GM12891 (cell line): ENCODE measurements around the gene CCDC9.

Experiments
- DNase-seq: peaks from one replicate; pipeline ENCODE4 v3.0.0; 2011; ENCODE audit warnings: low spot score; ENCODE audit not compliant: insufficient read length
- FAIRE-seq: peaks from 2 replicates; lab custom pipeline; 2011; peaks lifted over from hg19 to GRCh38; lab: Jason Lieb, UNC
- PAX5 ChIP-seq: IDR thresholded peaks from 2 replicates; pipeline ENCODE4 v1.6.1; 2011; ENCODE audit warnings: low read length, moderate library complexity, mild to moderate bottlenecking; ENCODE audit not compliant: insufficient read depth, severe bottlenecking
- POLR2A ChIP-seq: IDR thresholded peaks from 2 replicates; pipeline ENCODE4 v1.6.1; 2011; ENCODE audit warnings: low read depth, low read length, control low read depth
- POLR2AphosphoS5 ChIP-seq: IDR thresholded peaks from 2 replicates; pipeline ENCODE4 v1.6.1; 2011; ENCODE audit warnings: low read depth, low read length, control low read depth
- POU2F2 ChIP-seq: IDR thresholded peaks from 2 replicates; pipeline ENCODE4 v1.6.1; 2011; ENCODE audit warnings: low read depth, mild to moderate bottlenecking, control low read depth, low read length, moderate library complexity
- SPI1 ChIP-seq: IDR thresholded peaks from 2 replicates; pipeline ENCODE4 v1.6.1; 2011; ENCODE audit warnings: low read depth, low read length, control low read depth
- TAF1 ChIP-seq: IDR thresholded peaks from 2 replicates; pipeline ENCODE4 v1.6.1; 2011; ENCODE audit warnings: low read depth, low read length, control low read depth

Gene CCDC9

GRCh38 chr19:47312366-47313006 is 56.2 kb downstream of the CCDC9 start:
- TF ChIP-seq TAF1 (no peak), POLR2A (no peak), POU2F2 (no peak), POLR2AphosphoS5 (no peak), SPI1 (no peak), PAX5 (no peak)
- FAIRE-seq, result no peak
- no peak for DNase-seq

- FAIRE-seq, result no peak
Observed at GRCh38 chr19:47313754-47314295, 57.5 kb downstream of the CCDC9 start.

GRCh38 chr19:47315125-47315821 is 58.9 kb downstream of the CCDC9 start:
- TF ChIP-seq PAX5 (no peak), POU2F2 (no peak), POLR2AphosphoS5 (no peak), TAF1 (no peak), POLR2A (no peak), SPI1 (no peak)
- DNase-seq (no peak), FAIRE-seq (no peak)

More at GRCh38 chr19:47313754-47314295, 57.5 kb downstream of the CCDC9 start:
- TF ChIP-seq TAF1 (no peak), POU2F2 (no peak), POLR2AphosphoS5 (no peak), PAX5 (no peak), POLR2A (no peak), SPI1 (no peak)
- no peak for DNase-seq

GRCh38 chr19:47316513-47316912 is 60.2 kb downstream of the CCDC9 start:
- DNase-seq (no peak), FAIRE-seq (no peak)
- no peak for TF ChIP-seq PAX5
- no peak for TF ChIP-seq POLR2AphosphoS5
- no peak for TF ChIP-seq SPI1
- TF ChIP-seq POLR2A, result no peak
- no peak for TF ChIP-seq POU2F2
- no peak for TF ChIP-seq TAF1

DNA sequence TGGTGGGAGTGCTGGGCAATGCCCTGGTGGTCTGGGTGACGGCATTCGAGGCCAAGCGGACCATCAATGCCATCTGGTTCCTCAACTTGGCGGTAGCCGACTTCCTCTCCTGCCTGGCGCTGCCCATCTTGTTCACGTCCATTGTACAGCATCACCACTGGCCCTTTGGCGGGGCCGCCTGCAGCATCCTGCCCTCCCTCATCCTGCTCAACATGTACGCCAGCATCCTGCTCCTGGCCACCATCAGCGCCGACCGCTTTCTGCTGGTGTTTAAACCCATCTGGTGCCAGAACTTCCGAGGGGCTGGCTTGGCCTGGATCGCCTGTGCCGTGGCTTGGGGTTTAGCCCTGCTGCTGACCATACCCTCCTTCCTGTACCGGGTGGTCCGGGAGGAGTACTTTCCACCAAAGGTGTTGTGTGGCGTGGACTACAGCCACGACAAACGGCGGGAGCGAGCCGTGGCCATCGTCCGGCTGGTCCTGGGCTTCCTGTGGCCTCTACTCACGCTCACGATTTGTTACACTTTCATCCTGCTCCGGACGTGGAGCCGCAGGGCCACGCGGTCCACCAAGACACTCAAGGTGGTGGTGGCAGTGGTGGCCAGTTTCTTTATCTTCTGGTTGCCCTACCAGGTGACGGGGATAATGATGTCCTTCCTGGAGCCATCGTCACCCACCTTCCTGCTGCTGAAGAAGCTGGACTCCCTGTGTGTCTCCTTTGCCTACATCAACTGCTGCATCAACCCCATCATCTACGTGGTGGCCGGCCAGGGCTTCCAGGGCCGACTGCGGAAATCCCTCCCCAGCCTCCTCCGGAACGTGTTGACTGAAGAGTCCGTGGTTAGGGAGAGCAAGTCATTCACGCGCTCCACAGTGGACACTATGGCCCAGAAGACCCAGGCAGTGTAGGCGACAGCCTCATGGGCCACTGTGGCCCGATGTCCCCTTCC is 63.9 kb downstream of the CCDC9 start:
- FAIRE-seq (no peak), DNase-seq (no peak)
- TF ChIP-seq TAF1, result no peak
